Amniotic stem cell (primary cell): ENCODE measurements around the gene C6orf89.
"Not testable (repeated sequence)": the region's sequence is repeated elsewhere in the genome, so short reads cannot be mapped to it uniquely, and the experiment has no call there.

ENCODE experiments used
- DNase-seq: peaks from one replicate; lab custom pipeline; 2025; lab: John Stamatoyannopoulos, UW

Gene C6orf89

DNA sequence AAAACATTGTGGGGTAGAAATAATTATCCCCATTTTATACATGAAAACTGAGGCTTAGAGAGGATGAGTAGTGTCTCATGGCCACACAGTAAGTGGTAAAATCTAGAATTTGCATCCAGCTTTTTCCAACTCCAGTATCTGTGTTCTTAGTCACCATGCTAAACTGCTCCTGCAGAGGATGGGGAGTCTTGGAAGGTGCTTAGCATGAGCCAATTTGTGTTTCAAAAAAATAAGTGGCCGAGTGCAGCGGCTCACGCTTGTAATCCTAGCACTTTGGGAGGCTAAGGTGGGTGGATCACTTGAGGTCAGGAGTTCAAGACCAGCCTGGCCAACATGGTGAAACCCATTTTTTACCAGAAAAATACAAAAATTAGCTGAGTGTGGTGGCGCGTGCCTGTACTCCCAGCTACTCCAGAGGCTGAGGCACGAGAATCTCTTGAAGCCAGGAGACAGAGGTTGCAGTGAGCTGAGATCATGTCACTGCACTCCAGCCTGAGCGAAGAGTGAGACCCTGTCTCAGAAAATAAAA is 2.4 kb downstream of the C6orf89 start:
- DNase-seq = no peak

DNA sequence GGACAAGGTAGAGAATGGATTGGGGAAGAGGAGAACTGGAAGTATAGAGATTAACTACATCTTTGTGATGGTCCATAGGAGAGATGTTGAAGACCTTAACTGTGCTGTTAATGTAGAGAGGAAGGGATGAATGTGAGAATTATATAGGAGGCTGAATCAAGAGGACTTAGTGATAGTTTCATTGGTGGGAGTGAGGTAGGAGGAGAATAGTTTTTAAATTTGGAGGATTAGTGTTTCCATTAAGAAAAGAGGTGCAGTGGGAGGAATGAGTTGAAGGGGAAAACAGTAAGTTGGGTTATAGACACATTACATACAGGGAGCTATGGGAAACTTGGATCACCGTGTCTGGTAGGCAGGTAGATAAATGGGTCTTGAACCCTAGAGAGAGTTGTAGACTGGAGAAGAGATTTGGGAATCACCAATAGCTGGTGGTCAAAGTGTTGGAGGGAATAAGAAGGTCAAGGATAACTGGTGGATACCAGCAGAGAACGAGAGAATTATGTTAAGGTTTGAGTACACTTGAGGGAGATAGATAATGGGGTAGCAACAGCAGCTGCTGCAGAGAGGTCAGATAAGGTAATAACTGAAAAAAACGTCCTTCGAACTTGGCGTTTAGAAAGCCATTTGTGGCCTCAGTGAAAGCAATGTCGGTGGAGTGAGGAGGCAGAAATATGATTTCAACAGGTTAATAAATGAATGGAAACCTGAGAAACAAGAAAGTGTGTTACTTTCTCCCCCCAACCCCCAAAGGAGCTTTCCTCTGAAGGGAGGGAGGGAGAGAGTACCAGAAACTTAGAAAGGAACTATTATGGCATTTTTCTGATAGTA is 3.1 kb downstream of the C6orf89 start:
- DNase-seq = no peak

DNA sequence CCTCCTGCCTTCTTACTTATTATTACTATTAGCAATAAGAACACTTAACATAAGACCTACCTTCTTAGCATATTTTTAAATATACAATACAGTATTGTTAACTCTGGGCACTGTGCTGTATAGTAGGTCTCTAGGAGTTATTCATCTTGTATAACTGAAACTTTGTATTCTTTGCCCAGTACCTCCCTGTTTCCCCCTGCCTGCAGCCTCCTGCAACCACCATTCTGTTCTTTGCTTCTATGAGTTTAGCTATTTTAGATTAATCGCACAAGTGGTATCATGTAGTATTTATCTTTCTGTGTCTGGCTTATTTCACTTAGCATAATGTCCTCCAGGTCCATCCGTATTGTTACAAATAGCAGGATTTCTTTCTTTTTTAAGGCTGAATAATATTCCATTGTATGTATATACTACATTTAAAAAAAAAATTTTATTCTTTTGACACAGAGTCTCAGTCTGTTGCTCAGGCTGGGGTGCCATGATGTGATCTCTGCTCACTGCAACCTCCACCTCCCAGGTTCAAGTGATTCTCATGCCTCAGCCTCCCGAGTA is 4.4 kb downstream of the C6orf89 start:
- no peak for DNase-seq

DNA sequence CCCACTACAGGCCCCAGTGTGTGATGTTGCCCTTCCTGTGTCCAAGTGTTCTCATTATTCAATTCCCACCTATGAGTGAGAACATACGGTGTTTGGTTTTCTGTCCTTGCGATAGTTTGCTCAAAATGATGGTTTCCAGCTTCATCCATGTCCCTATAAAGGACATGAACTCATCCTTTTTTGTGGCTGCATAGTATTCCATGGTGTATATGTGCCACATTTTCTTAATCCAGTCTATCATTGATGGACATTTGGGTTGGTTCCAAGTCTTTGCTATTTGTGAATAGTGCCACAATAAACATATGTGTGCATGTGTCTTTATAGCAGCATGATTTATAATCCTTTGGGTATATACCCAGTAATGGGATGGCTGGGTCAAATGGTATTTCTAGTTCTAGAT is 5.4 kb downstream of the C6orf89 start:
- not testable (repeated sequence) for DNase-seq

DNA sequence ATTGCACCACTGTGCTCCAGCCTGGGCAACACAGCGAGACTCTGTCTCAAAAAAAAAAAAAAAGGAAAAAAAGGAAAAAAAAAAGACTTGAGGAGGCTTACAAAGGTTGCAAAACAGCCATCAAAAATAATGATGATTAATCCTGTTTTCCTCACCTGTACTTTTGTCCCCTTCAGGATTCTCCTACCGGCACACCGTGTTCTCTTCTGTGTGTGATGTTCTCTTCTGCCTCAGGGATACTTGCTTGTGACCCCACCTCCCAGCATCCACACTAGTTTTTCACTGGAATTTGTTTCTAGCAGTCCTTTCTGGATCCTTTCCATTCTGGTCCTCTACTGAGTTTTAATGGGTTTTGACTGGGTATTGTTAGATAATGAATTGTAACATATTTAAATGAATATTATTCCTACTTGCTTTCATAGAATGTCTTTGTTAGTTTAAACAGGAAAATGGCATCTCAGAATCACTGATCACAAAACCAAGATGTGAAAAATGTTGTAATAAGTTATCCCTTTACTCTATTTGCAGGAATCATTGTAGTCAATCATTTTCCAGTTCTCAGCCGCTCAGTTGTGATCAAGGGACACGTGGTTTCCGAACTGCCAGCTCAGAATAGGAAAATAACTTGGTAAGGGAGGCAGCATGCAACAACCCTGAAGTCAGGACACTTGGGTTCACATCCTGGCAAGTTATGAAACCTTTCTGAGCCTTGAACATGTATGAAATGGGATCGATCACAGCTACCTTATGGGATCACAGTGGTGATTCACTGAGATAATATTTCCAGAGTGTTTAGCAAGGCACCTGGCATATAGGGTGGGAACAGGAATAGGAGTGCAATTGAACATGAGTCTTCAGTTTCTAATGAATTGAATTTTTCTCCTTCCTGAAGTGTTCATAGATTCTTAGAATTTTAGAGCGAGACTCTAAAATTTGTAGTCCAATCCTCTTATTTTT is 8.5 kb downstream of the C6orf89 start:
- no peak for DNase-seq

DNA sequence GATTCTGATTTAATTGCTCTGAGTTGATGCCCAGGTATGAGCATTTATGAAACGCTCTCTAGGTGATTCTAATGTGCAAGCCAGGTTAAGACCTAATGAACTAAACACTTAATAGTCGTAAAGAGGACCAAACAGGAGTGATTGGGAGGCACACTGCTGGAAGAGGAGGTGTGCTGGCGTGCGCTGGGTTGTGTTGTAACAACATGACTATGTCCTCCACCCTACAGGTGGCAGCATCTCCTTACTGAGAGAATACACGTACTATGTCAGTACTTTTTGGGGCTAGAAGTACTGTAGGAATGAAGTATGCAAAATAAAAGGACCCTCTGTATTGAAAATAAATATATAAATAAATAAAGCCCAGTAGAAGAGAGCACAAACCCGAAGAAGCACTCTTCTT is 11.9 kb downstream of the C6orf89 start:
- DNase-seq = no peak

DNA sequence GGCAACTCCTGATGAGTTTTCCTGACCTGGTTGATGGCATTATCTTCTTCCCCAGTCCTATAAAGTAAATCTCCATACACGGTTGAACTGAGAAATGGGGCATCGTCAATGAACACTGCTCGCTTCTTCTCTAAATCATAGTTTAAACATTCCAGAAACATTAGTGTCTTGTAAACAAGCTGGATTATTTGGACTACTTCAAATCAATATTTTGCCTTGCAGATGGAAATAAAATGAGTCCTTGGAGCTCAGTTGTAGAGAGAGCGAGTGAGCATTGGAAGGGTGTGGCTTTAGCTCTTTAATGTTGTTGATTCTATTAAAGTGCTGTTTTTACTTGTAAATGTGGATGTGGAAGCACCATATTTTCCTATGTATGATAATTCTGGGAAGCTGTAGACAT is 18.4 kb downstream of the C6orf89 start:
- DNase-seq = no peak

DNA sequence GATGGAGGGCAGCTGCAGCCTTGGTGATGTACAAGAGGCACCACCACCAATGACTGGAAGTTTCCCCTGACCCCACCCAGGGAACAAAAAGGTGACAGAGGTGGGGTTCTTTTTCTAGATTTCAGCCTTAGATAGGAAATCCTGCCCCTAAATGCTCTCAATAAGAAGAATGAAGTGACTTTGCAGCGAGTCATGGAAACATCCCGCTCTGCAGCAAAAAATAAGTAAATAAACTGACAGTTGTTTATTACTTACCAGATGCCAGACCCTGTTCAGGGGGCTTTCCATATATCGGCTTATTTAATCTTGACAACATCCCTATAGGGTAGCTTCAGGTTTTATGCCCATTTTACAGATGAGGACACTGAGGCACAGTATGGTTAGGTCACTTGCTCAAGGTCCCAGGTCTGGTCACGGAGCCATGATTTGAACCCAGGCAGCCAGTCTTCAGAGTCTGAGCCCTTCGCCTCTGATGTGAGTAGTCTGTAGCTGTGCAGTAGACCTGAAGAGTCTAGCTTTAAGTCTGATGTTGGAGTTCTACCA is 19.2 kb downstream of the C6orf89 start:
- no peak for DNase-seq

DNA sequence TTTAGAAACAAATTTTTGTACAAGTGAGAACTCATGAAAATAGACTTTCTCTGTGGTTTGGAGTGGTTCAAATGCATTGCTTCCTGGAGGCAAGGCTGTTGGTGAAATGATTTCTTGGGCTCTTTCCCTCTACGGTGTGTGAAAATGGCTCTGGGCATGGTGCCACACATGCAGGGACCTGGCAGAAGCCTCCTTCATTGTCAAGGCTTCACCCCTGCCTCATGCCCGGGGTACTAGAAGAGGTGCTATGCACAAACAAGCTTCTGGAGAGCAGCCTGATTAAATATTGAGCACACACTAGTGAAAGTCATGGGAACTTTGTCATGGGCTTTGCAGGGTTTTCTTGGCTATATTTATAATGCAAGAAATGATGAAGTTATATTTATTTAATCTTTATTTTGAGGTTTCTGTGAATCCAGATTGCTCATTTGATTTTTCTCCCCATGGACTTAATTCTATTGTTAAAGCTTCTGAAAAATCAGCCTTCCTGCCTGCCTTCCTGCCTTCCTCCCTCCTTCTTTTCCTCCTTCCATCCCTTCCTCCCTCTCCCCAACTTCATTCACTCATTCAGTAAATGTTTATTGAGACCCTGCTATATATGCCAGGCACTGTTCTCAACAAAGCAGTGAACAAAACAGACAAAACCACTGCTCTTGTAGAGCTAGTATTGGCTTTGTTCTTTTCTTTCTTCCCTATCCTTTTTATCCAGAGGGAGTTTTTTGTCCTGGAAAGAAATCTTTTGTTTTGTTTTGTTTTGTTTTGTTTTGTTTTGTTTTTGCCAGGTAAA is 21.0 kb downstream of the C6orf89 start:
- no peak for DNase-seq

DNA sequence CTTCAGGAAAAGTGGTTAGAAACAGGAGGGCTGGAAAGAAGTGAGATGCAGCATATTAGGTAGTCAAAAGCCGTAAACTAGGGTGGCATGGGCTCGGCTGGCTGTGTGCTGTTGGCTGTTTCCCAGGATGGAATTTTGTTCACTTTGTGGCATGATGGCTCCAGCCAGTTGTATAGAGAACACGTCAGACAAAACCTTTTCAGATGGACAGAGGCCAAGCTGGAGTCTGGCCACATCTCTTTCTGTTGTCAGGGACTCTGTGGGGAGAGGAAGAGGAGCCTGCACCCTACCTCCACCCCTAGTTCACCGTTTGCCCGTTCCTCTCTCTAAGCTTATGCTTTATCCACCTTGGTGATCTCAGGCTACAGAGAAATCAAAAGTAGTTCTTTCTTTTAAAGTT is 22.0 kb downstream of the C6orf89 start:
- DNase-seq = no peak

DNA sequence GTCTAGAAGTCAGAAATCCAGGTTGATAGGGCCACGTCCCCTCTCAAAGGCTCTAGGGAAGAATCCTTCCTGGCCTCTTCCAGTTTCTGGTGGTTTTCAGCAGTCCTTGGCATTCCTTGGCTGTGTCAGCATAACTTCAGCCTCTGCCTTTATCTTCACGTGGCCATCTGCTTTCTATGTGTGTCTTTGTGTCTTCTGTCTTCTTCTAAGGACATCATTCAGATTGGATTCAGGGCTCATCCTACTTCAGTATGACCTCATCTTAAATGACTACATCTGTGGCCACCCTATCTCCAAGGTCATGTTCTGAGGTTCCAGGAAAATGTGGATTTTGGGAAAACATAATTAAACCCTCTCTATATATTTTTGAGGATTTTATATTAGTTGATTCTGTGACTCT is 23.0 kb downstream of the C6orf89 start:
- no peak for DNase-seq

DNA sequence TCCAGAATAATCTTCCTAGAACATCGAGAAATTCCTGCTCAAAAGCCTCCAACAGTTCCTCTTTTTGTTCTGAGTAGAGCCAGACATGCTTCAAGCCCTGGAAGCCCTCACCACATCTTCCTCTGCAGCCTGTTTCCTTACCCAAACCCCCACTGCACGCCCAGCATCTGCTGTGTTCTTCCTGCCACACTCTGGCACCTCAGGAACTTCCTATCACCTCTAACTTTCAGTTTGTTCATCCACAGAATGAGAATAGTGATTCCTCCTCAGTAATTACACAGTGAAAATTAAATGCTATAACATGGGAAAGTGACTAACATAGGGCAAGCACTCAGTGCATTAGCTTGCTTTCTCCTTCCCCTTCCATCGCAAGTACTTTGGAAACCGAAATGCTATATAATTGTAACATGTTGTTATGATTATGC is 26.3 kb downstream of the C6orf89 start:
- no peak for DNase-seq

DNA sequence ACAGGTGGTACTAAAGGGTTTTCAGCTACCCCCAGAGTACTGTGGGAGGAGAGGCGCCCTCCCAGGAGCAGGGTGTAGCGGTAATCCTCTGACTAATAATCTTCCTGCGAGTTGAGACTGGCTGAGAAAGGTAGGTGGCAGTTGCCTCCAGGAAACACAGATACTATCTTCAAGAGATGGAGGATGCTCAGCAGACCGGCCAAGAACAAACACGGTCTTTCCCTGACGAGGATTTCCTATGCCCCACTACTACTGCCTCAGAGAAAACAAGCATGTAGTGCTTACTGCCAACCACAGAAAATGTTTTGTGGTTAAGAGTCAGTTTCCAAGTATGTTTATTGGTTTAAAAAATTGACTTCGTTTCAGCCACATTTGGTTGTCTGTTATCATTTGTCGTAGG is 26.8 kb downstream of the C6orf89 start:
- DNase-seq = peak; percentile 61

DNA sequence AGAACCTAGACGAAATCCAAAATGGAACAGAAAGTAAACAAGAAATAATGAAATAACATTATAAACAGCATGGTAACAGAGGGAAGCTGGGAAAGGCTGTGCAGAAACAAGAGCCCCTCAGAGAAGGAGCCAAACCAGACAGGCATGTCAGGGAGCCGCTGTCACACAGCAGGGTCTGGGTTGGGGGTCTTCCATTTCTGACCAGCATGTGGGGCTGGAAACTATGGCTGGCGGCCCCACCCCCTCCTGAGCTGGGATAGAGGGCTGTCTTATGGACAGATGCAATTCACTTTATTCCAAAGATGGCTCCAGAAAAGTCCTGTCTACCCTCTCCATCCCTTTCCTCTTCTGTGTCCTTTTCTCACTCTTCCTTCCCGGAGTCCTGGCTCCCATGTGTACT is 27.3 kb downstream of the C6orf89 start:
- DNase-seq = no peak

DNA sequence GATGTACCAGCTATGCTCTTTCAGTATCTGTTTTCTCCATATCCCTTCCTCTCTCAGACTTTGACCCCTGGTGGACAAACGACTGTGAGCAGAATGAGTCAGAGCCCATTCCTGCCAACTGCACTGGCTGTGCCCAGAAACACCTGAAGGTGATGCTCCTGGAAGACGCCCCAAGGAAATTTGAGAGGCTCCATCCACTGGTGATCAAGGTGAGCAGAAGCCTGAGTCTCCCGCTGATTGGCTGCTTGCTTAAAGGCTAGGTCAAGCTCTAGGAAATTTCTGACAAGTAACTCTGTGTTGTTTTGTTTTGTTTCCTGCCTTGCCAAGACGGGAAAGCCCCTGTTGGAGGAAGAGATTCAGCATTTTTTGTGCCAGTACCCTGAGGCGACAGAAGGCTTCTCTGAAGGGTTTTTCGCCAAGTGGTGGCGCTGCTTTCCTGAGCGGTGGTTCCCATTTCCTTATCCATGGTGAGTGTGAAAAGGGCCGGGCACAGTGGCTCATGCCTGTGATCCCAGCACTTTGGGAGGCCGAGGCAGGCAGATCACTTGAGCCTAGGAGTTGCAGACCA is 28.6 kb downstream of the C6orf89 start:
- DNase-seq = no peak

DNA sequence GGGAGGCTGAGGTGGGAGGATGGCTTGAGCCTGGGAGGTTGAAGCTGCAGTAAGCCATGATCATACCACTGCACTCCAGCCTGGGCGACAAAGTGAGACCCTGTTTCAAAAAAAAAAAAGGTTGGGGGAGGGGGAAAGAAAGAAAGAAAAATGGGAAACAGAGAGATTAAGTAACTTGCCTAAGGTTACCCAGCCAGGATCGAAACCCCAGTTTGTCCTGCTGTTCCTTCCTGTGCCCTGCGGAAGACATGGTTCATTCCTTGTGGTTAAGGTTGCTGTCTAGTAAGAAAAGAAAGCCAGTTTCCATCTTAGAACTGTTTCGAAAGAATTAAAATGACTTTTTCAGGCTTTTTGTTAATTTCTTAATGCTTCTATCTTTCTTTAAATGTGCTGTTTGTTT is 29.8 kb downstream of the C6orf89 start:
- no peak for DNase-seq

DNA sequence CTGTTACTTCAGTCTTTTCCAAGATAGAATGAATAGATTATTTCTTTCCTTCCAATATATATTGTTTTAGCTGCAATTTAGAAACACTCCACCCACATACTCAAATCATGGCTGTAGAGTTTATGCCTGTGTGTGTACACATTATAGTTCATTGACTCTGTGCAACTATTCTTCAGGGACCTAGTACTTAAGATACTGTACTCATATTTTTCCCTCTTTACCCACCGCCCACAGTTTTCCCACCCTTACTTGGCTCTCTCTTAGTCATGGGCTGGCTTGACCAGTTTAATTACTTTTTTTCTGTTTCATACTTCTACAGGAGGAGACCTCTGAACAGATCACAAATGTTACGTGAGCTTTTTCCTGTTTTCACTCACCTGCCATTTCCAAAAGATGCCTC is 30.4 kb downstream of the C6orf89 start:
- DNase-seq = no peak

DNA sequence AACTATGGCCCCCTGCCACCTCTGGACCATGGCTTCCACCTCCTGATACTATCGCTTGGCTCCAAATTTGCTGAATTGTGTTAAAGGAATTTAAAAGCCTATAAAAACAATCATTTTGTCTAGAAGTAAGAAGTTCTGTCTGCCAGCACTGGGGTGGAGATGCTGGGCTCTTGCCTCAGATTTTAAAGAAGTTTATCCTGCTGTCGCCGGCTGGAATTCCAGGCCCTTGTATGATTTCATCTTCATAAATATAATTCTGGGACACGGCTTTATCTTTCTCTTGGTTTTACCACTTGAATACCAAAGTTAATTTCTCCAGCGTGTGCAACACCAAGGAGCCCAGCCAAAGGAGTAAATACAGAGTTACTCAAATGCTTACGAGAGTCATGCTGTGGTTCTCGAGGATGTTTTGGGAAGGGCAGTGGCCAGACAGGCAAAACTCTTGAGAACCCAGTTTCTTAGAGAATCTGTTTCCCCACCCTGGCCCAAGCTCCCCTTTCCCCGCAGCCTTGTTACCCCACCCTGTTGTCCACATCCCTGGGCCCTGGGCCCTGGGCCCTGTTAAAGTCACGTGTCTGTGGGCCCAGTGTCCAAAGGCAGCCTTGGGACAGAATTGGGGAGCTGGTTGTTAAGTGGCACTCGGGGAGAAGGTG is 31.9 kb downstream of the C6orf89 start:
- peak; percentile 73 for DNase-seq

DNA sequence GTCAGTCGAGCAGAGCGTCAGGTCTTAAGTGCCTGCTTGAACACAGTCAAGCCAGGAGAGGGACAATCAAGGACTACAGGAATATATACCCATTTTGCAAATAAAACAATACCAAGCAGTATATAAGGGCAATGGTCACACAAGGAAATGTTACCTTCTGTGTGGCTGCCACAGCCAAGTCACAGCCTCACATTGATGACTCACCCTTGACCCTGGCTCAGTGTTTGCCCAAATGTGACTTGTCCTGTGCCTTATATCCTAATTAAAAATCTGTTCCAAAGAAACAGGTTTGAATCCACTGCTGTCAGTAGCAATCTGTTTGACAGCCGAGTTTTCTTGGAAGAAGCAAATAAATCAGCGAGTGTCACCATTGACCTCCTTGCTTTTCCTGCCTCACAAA is 34.3 kb downstream of the C6orf89 start:
- DNase-seq = no peak

DNA sequence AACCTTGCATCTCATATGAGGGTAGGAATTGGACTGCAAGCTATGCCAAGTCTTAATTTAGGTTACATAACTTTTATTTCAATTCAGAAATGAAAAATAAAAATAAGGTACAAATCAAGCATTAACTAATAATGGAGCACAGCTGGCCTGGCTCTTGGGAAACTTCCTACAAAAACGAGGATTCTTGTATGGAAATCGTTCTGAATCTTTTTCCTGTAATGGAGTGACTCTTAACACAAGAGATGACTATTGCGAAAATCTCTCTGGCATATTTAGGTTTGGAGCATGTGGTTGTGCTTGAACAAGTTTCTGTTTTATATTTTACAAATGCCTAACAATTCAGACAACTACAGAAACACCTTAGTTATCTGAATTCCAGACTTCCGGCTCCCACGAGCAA is 34.8 kb downstream of the C6orf89 start:
- no peak for DNase-seq

DNA sequence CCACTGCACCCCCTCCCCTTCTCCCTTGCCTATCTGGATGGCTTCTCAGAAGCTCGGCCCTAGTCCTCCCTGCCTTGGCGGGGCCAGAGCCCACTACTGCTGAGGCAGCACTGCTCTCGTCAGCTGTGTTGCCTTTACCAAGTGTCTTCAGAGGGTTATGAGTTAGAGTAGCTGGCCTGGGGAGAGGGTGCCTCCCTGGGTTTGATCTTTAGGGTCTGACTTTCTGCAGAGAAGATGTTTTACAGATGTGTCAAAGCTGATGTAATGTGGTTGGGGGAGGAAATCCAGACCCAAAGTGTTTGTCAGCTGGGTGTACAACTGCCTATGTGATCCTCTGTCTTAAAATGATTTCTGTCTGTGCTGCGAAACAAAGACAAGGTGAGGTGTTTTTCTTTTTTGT is 38.4 kb downstream of the C6orf89 start:
- no peak for DNase-seq
